ENCODE data around the gene BAZ1A.

The BAZ1A gene

DNA sequence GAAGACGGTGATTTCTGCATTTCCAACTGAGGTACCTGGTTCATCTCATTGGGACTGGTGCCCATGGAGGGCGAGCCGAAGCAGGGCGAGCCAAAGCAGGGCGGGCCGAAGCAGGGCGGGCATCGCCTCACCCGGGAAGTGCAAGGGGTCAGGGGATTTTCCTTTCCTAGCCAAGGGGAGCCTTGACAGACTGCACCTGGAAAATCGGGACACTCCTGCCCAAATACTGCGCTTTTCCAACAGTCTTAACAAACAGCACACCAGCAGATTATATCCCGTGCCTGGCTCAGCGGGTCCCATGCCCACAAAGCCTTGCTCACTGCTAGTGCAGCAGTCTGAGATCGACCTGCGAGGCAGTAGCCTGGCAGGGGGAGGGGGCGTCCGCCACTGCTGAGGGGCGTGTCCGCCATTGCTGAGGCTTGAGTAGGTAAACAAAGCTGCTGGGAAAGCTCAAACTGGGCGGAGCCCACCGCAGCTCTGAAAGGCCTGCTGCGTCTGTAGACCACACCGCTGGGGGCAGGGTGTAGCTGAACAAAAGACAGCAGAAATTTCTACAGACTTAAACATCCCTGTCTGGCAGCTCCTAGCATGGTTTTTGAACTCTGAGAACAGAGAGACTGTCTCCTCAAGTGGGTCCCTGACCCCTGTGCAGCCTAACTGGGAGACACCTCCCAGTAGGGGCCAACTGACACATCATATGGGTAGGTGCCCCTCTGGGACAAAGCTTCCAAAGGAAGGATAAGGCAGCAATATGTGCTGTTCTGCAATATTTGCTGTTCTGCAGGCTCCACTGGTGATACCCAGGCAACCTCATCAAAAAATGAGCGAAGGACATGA lies 77.2 kb downstream of the BAZ1A start:
- no peak overlapping the region for H3K27ac ChIP-seq (ENCODE audit: low read depth, low read length)
- no peak overlapping the region for H3K9ac ChIP-seq (ENCODE audit: low read length)
- no peak overlapping the region for H3K4me3 ChIP-seq (ENCODE audit: low read length)
- no peaks in the 10 kb centered on the region for H3K27me3 ChIP-seq (ENCODE audit: control insufficient read depth, insufficient read depth, low read length)
- H3K4me1 ChIP-seq (ENCODE audit: control insufficient read depth, insufficient read depth, low read length): no peaks in the 10 kb centered on the region
- H3K36me3 ChIP-seq (ENCODE audit: control insufficient read depth, insufficient read depth, low read length): peaks cover 15% of the 10 kb centered on the region

DNA sequence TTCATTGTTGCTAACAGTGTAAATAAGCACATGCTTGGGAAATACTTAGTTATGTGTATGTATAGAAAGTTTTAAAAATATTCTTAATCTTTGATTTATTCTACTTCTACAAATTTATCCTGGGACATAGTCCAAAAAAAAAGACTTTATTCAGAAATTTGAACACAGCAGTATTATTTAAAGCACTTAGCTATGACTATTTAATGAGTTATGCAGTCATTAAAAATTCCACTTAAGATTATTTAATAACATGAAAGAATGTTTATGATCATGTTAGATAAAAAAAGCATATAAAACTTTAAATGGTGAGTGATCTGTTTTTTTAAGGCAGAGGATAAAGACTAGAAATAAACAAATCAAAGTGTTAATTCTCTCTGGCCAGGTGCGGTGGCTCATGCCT lies 78.3 kb downstream of the BAZ1A start:
- Histone ChIP-seq H3K27ac (ENCODE audit: low read depth, low read length) (no peak overlapping the region), H3K4me3 (ENCODE audit: low read length) (no peak overlapping the region), H3K36me3 (ENCODE audit: control insufficient read depth, insufficient read depth, low read length) (peaks cover 10% of the 10 kb centered on the region)

DNA sequence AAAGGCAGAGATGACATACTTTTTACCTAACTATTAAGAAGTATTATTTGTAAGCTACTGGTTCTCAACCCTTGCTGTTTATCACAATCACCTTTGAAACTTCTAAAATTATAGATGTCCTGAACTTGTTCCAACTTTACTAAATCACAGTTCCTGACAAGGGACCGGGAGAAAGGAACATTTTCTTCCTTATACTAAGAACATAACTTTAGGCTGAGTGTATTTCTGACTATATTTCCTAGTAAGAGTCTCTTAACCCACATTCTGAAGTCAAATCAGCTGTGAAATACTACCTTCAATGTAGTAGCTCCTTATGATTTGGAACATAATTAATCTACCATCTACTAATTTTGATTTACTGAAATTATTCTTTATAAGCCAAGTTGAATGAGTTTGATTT lies 80.2 kb downstream of the BAZ1A start:
- Histone ChIP-seq H3K4me3 (ENCODE audit: low read length) (no peak overlapping the region), H3K9ac (ENCODE audit: low read length) (no peak overlapping the region), H3K4me1 (ENCODE audit: control insufficient read depth, insufficient read depth, low read length) (no peaks in the 10 kb centered on the region), H3K36me3 (ENCODE audit: control insufficient read depth, insufficient read depth, low read length) (peaks cover 9% of the 10 kb centered on the region), H3K27ac (ENCODE audit: low read depth, low read length) (no peak overlapping the region), H3K27me3 (ENCODE audit: control insufficient read depth, insufficient read depth, low read length) (no peaks in the 10 kb centered on the region)

More for the DNA sequence above, 78.3 kb downstream of the BAZ1A start:
- Histone ChIP-seq H3K4me1 (ENCODE audit: control insufficient read depth, insufficient read depth, low read length) (no peaks in the 10 kb centered on the region), H3K27me3 (ENCODE audit: control insufficient read depth, insufficient read depth, low read length) (no peaks in the 10 kb centered on the region), H3K9ac (ENCODE audit: low read length) (no peak overlapping the region)

DNA sequence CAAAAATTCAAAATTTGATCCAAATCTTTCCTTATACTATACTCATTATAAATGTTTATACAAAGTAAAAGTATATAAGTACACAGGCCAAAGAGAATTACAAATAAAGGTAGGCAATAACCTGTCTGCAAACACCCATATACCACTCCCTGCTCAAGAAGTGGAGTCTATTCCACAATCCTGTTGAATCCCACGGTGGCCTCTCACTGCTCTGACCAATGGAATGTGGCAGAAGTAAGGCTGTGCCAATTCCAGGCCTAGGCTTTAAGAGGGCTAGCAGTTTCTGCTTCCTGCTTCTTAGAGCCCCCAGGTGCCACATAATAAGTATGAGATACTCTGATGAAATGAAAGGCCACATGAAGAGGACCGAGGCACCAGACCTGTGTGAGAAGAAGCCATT lies 80.9 kb downstream of the BAZ1A start:
- H3K27me3 ChIP-seq (ENCODE audit: control insufficient read depth, insufficient read depth, low read length): no peaks in the 10 kb centered on the region
- H3K9ac ChIP-seq (ENCODE audit: low read length): no peak overlapping the region
- no peak overlapping the region for H3K4me3 ChIP-seq (ENCODE audit: low read length)
- no peaks in the 10 kb centered on the region for H3K4me1 ChIP-seq (ENCODE audit: control insufficient read depth, insufficient read depth, low read length)
- H3K27ac ChIP-seq (ENCODE audit: low read depth, low read length): no peak overlapping the region
- H3K36me3 ChIP-seq (ENCODE audit: control insufficient read depth, insufficient read depth, low read length): peaks cover 4% of the 10 kb centered on the region

DNA sequence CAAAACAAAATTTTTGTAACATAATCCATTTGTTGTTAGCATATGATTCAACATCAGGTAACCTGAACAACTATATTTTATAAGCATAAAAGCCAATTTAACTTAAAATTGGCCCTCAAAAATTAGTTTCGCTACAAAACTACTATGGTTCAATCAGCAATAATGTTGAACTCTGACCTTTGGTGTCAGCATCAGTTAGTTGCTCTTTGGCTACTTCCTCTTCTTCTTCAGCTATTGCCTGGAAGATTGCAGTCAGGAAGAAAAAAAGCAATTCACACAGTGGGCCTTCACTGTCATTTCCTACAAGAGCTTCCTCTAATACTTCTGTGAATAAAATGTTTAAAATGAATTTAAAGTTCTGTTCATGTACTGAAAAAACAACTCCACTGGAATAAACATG lies 82.6 kb downstream of the BAZ1A start:
- no peak overlapping the region for H3K27ac ChIP-seq (ENCODE audit: low read depth, low read length)
- no peak overlapping the region for H3K4me3 ChIP-seq (ENCODE audit: low read length)
- no peaks in the 10 kb centered on the region for H3K4me1 ChIP-seq (ENCODE audit: control insufficient read depth, insufficient read depth, low read length)
- no peaks in the 10 kb centered on the region for H3K27me3 ChIP-seq (ENCODE audit: control insufficient read depth, insufficient read depth, low read length)
- H3K36me3 ChIP-seq (ENCODE audit: control insufficient read depth, insufficient read depth, low read length): peaks cover 4% of the 10 kb centered on the region
- H3K9ac ChIP-seq (ENCODE audit: low read length): no peak overlapping the region

DNA sequence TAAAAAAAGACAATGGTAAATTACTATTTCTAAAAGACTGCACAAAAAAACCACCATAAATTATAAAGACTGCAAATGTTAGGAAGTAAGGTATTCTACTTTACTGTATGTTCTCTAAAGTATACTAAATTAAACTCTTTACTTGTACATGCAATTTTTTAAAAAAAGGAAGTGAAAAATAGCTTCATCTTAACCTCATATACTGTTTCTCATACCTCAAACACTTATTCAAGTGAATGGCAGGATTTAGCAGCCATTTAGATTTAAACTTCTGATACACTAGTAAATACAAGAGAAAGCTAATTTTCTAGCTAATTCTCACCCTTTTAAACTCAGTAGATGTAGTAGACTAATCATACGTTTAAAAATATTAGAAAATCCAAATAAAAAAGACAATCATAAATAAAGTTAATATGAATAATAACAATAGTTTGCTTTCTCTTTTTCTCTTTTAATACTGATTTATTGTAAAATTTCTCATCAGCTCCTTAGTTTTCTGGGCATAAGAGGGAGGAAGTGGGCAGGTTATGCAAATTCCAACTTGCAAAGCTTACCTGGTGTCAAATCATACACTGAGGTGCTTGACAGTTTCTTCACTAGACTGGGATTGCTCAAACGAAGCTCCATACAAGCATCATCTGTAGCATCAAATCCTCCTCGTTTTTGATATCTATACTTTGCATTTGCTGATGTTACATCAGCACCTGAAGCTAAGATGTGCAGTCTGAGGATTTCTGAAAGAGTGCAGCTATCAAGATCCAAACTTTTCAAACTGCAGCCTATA lies 89.7 kb downstream of the BAZ1A start:
- Histone ChIP-seq H3K4me1 (ENCODE audit: control insufficient read depth, insufficient read depth, low read length) (no peaks in the 10 kb centered on the region), H3K36me3 (ENCODE audit: control insufficient read depth, insufficient read depth, low read length) (no peaks in the 10 kb centered on the region)

DNA sequence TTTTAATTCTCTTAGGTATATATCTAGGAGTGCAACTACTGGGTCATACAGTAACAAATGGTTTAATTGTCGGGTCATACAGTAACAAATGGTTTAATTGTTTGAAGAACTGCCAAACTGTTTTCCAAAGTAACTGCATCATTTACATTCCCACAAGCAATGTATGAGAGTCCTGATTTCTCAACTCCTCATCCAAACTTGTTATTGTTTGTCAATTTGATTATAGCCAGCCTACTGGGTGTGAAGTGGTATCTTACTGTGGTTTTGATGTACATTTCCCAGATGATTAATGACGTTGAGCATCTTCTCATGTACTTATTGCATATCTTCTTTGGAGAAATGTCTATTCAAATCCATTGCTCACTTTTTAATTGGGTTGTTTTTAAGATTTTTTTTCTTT lies 93.1 kb downstream of the BAZ1A start:
- Histone ChIP-seq H3K27me3 (ENCODE audit: control insufficient read depth, insufficient read depth, low read length) (no peaks in the 10 kb centered on the region), H3K4me1 (ENCODE audit: control insufficient read depth, insufficient read depth, low read length) (no peaks in the 10 kb centered on the region), H3K36me3 (ENCODE audit: control insufficient read depth, insufficient read depth, low read length) (no peaks in the 10 kb centered on the region), H3K27ac (ENCODE audit: low read depth, low read length) (no peak overlapping the region), H3K9ac (ENCODE audit: low read length) (no peak overlapping the region), H3K4me3 (ENCODE audit: low read length) (no peak overlapping the region)

More for the DNA sequence above, 89.7 kb downstream of the BAZ1A start:
- no peak overlapping the region for H3K4me3 ChIP-seq (ENCODE audit: low read length)
- H3K27me3 ChIP-seq (ENCODE audit: control insufficient read depth, insufficient read depth, low read length): no peaks in the 10 kb centered on the region
- H3K27ac ChIP-seq (ENCODE audit: low read depth, low read length): no peak overlapping the region
- no peak overlapping the region for H3K9ac ChIP-seq (ENCODE audit: low read length)

DNA sequence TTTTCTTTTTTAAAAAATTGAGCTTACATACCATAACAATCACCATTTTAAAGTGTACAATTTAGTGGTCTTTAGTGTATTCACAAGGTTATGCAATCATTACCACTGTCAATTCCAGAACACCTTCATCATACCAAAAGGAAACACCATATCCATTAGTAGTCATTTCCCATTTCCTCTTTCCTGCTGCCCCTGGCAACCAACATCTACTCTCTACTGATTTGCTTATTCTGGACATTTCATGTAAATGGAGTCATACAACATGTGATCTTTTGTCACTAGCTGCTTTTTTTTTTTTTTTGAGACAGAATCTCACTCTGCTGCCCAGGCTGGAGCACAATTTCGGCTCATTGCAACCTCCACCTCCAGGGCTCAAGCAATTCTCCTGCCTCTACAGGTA lies 93.9 kb downstream of the BAZ1A start:
- H3K27ac ChIP-seq (ENCODE audit: low read depth, low read length): no peak overlapping the region
- H3K4me3 ChIP-seq (ENCODE audit: low read length): no peak overlapping the region
- H3K36me3 ChIP-seq (ENCODE audit: control insufficient read depth, insufficient read depth, low read length): peaks cover 6% of the 10 kb centered on the region
- H3K4me1 ChIP-seq (ENCODE audit: control insufficient read depth, insufficient read depth, low read length): no peaks in the 10 kb centered on the region
- no peaks in the 10 kb centered on the region for H3K27me3 ChIP-seq (ENCODE audit: control insufficient read depth, insufficient read depth, low read length)
- H3K9ac ChIP-seq (ENCODE audit: low read length): no peak overlapping the region

DNA sequence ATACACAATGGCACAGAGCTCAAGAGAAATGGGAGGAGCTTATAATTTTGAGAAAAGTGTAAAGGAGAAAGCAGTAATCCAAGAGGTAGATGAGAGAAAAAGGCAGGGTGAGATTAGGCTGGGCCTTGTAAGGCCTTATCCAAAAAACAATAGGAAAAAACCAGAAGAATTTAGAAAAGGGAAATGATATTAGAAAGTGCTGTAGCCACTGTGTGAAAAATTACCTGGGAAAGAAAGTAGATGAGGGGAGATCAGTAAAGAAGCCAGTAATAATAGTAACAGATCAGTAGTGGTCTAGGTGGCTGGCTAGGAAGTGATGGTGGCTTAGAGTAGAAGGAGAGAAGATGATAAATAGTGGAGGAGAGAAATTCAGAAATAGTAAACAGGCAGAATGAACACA lies 94.5 kb downstream of the BAZ1A start:
- Histone ChIP-seq H3K4me3 (ENCODE audit: low read length) (no peak overlapping the region), H3K36me3 (ENCODE audit: control insufficient read depth, insufficient read depth, low read length) (peaks cover 9% of the 10 kb centered on the region), H3K27ac (ENCODE audit: low read depth, low read length) (no peak overlapping the region)

DNA sequence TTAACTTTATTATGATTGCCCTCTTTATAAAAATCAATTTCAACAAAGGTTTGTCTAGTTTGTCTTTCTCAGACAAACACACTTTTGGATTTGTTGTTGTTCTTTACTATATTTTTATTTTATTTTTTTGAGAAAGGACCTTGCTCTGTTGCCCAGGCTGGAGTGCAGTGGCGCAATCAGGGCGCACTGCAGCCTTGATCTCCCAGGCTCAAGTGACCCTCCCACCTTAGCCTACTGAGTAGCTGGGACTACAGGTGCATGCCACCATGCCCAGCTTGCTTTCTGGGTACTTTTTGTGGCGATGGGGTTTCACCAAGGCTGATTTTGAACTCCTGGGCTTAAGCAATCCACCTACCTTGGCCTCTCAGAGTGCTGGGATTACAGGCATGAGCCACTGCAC lies 96.4 kb downstream of the BAZ1A start:
- Histone ChIP-seq H3K4me1 (ENCODE audit: control insufficient read depth, insufficient read depth, low read length) (no peaks in the 10 kb centered on the region), H3K4me3 (ENCODE audit: low read length) (no peak overlapping the region), H3K9ac (ENCODE audit: low read length) (no peak overlapping the region), H3K27me3 (ENCODE audit: control insufficient read depth, insufficient read depth, low read length) (no peaks in the 10 kb centered on the region), H3K36me3 (ENCODE audit: control insufficient read depth, insufficient read depth, low read length) (peaks cover 9% of the 10 kb centered on the region), H3K27ac (ENCODE audit: low read depth, low read length) (no peak overlapping the region)

More for the DNA sequence above, 94.5 kb downstream of the BAZ1A start:
- no peaks in the 10 kb centered on the region for H3K27me3 ChIP-seq (ENCODE audit: control insufficient read depth, insufficient read depth, low read length)
- H3K4me1 ChIP-seq (ENCODE audit: control insufficient read depth, insufficient read depth, low read length): no peaks in the 10 kb centered on the region
- no peak overlapping the region for H3K9ac ChIP-seq (ENCODE audit: low read length)

DNA sequence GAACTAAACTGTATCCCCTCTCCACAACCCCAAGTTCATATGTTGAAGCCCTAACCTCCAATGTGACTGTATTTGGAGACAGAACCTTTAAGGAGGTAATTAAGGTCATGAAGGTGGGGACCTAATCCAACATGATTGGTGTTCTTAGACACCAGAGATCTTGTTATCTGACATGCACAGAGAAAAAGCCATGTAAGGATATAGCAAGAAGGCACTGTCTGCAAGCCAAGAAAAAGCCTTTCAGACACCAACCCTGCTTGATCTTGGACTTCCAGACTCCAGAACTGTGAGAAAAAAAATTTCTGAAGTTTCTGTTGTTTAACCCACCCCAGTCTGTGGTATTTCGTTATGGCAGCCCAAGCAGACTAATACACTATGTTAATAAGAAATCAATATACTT lies 98.5 kb downstream of the BAZ1A start:
- H3K9ac ChIP-seq (ENCODE audit: low read length): no peak overlapping the region
- H3K36me3 ChIP-seq (ENCODE audit: control insufficient read depth, insufficient read depth, low read length): peaks cover 9% of the 10 kb centered on the region
- H3K4me1 ChIP-seq (ENCODE audit: control insufficient read depth, insufficient read depth, low read length): no peaks in the 10 kb centered on the region
- H3K4me3 ChIP-seq (ENCODE audit: low read length): no peak overlapping the region
- H3K27ac ChIP-seq (ENCODE audit: low read depth, low read length): no peak overlapping the region
- no peaks in the 10 kb centered on the region for H3K27me3 ChIP-seq (ENCODE audit: control insufficient read depth, insufficient read depth, low read length)

DNA sequence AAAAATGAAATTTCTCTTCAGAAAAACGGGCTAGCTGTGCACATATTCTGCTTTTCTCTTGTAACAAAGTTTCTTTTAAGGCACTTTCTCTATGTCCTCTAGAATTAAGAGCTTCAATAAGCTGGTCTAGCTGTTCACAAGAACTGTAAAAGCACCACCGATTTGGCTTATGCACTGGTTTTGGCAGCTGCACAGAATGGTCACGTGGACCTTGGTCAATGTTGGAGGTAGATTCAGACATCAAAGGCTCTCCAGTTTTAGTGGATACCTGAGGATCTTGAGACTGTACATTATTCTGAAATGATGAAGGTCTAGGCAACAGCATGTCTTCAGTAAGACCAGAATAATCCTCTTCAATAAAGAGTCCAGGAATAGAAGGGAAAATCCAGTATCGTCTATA lies 99.2 kb downstream of the BAZ1A start:
- H3K36me3 ChIP-seq (ENCODE audit: control insufficient read depth, insufficient read depth, low read length): peaks cover 11% of the 10 kb centered on the region
- no peak overlapping the region for H3K4me3 ChIP-seq (ENCODE audit: low read length)
- no peaks in the 10 kb centered on the region for H3K4me1 ChIP-seq (ENCODE audit: control insufficient read depth, insufficient read depth, low read length)
- no peak overlapping the region for H3K9ac ChIP-seq (ENCODE audit: low read length)
- H3K27me3 ChIP-seq (ENCODE audit: control insufficient read depth, insufficient read depth, low read length): no peaks in the 10 kb centered on the region
- no peak overlapping the region for H3K27ac ChIP-seq (ENCODE audit: low read depth, low read length)

Measured in rectal smooth muscle tissue (tissue), 1 donor.